B cell (primary cell): Measurements from ENCODE around the gene NBEA. TPM values are rescaled to one million over a fixed set of nuclear protein-coding genes. Genes with fewer than 3 reads are reported as not detected.

ENCODE experiments used
- ATAC-seq: fragments of 200-7000 bp; cut with Tn5 transposase; one replicate; pipeline ENCODE4 v1.10.0; 2021; ENCODE audit warnings: low read depth, mild to moderate bottlenecking, moderate number of reproducible peaks, moderate library complexity
- CTCF ChIA-PET: fragments of 350-600 bp; sonication (Branson Sonifier 250); formaldehyde crosslinking; loops from one replicate; lab custom pipeline; 2021; ENCODE audit warnings: antibody characterized with exemption, inconsistent platforms; lab: Charles Lee
- POLR2A ChIA-PET: fragments of 350-600 bp; sonication (Branson Sonifier 250); formaldehyde crosslinking; loops from one replicate; lab custom pipeline; 2021; ENCODE audit warnings: antibody characterized with exemption; lab: Charles Lee
- DNase-seq: peaks from one replicate; pipeline ENCODE4 v3.0.0; 2013
- H2AFZ ChIP-seq: 2 replicates; pipeline ENCODE4 v1.6.1; 2012; ENCODE audit warnings: mild to moderate bottlenecking, low read depth, low read length; ENCODE audit not compliant: insufficient read depth, poor library complexity, severe bottlenecking
- H3K27ac ChIP-seq, 2 donors: 1 replicate in 1 of 2; 2 replicates in 1 of 2; pipeline ENCODE4 v1.5.1; 2012 to 2013; ENCODE audit warnings: low read length in 2 of 2, mild to moderate bottlenecking in 2 of 2, moderate library complexity in 1 of 2
- H3K27me3 ChIP-seq, 4 experiments: fragments of 200-600 bp in 1 of 4; sonication (generic) in 1 of 4; replicated peaks in 1 of 4; 1 replicate in 2 of 4; 2 replicates in 2 of 4; pipeline versions ENCODE4 v1.6.1 to v1.7.0; 2013 to 2016; ENCODE audit warnings: low read length in 3 of 4, mild to moderate bottlenecking in 2 of 4, mixed read lengths in 1 of 4, moderate library complexity in 1 of 4; ENCODE audit not compliant: insufficient read depth in 4 of 4, control insufficient read depth in 3 of 4; ENCODE audit errors: control extremely low read depth in 1 of 4
- H3K36me3 ChIP-seq, 2 experiments: replicated peaks in 1 of 2; 1 replicate in 1 of 2; 2 replicates in 1 of 2; pipeline versions ENCODE4 v1.6.1 to v1.7.1; 2013; ENCODE audit warnings: low read length in 1 of 2; ENCODE audit not compliant: insufficient read depth in 2 of 2, control insufficient read depth in 1 of 2; ENCODE audit errors: control extremely low read depth in 1 of 2, extremely low read depth in 1 of 2
- H3K4me1 ChIP-seq, 2 donors: fragments of 200-600 bp in 1 of 2; sonication (generic) in 1 of 2; 1 replicate in 1 of 2; 2 replicates in 1 of 2; pipeline versions ENCODE4 v1.5.1 to v1.6.1; 2013 to 2017; ENCODE audit warnings: low read length in 2 of 2; ENCODE audit not compliant: control insufficient read depth in 2 of 2, insufficient read depth in 2 of 2
- H3K4me2 ChIP-seq: replicated peaks from 2 replicates; pipeline ENCODE3; 2012; ENCODE audit warnings: mild to moderate bottlenecking, low read depth, low read length; ENCODE audit not compliant: poor library complexity, severe bottlenecking
- H3K4me3 ChIP-seq, 5 experiments: fragments of 200-600 bp in 1 of 5; sonication (generic) in 1 of 5; 1 replicate in 3 of 5; 2 replicates in 2 of 5; pipeline versions ENCODE4 v1.5.1 to v1.7.0; 2011 to 2016; ENCODE audit warnings: low read length in 4 of 5, mild to moderate bottlenecking in 4 of 5, low read depth in 2 of 5, control low read depth in 1 of 5, moderate library complexity in 1 of 5; ENCODE audit not compliant: insufficient read depth in 1 of 5; ENCODE audit errors: control extremely low read depth in 1 of 5, extremely low read depth in 1 of 5
- H3K79me2 ChIP-seq: fragments of 200-600 bp; sonication (generic); one replicate; pipeline ENCODE4 v1.6.0; 2016; ENCODE audit warnings: low read length; ENCODE audit not compliant: control insufficient read depth, insufficient read depth
- H3K9ac ChIP-seq: fragments of 200-600 bp; sonication (generic); 2 replicates; pipeline ENCODE4 v1.6.1; 2017; ENCODE audit warnings: mild to moderate bottlenecking, low read length, moderate library complexity
- H3K9me3 ChIP-seq, 3 donors: one replicate each; pipeline versions ENCODE4 v1.6.1 to v1.7.1; 2013; ENCODE audit warnings: low read length in 2 of 3; ENCODE audit not compliant: control insufficient read depth in 2 of 3, insufficient read depth in 1 of 3; ENCODE audit errors: control extremely low read depth in 1 of 3
- H4K20me1 ChIP-seq: 2 replicates; pipeline ENCODE4 v1.6.0; 2012; ENCODE audit warnings: mild to moderate bottlenecking, low read length; ENCODE audit not compliant: insufficient read depth, control insufficient read depth, poor library complexity, severe bottlenecking
- H3K27ac Mint-ChIP-seq: one replicate; pipeline ENCODE4 v1.8.0; 2021; ENCODE audit warnings: mixed read lengths
- H3K27me3 Mint-ChIP-seq: one replicate; pipeline ENCODE4 v1.8.0; 2021; ENCODE audit warnings: mixed read lengths
- H3K4me1 Mint-ChIP-seq: one replicate; pipeline ENCODE4 v1.8.0; 2021; ENCODE audit warnings: mixed read lengths
- H3K4me3 Mint-ChIP-seq: one replicate; pipeline ENCODE4 v1.8.0; 2021; ENCODE audit warnings: mixed read lengths
- H3K9me3 Mint-ChIP-seq: one replicate; pipeline ENCODE4 v1.8.0; 2022; ENCODE audit warnings: mixed read lengths; ENCODE audit not compliant: insufficient read depth
- CTCF ChIP-seq: fragments of 200-600 bp; IDR thresholded peaks from one replicate; pipeline ENCODE4 v1.8.0; 2022; ENCODE audit warnings: antibody characterized with exemption, mild to moderate bottlenecking
- EZH2 ChIP-seq: IDR thresholded peaks from 2 replicates; pipeline ENCODE4 v1.6.1; 2012; ENCODE audit warnings: borderline replicate concordance, low read depth, mild to moderate bottlenecking, moderate library complexity, low read length; ENCODE audit not compliant: insufficient read depth, poor library complexity, severe bottlenecking
- WGBS: methylation state at CpG from one replicate; pipeline ENCODE4 v1.1.5; 2013; ENCODE audit warnings: missing lambda C conversion rate; ENCODE audit not compliant: insufficient coverage; 5-methylcytosine and 5-hydroxymethylcytosine counted together
- intact Hi-C: fragments of 100-400 bp; cut with micrococcal nuclease; formaldehyde crosslinking; loops from one replicate; pipeline ENCODE4 v1.10.0; 2022
- polyA plus RNA-seq: library from polyadenylated mRNA; depleted of rRNA; stranded (reverse); fragments of >200 nt; gene quantifications from 2 replicates; pipeline ENCODE4 v1.2.3, GENCODE V29; 2012
- total RNA-seq, 2 donors: library from RNA; stranded (reverse); fragments of 120-200 nt in 1 of 2; gene quantifications; 1 replicate in 1 of 2; 2 replicates in 1 of 2; pipeline versions ENCODE4 v1.2.3 to v1.2.4, GENCODE V29; 2013 to 2022

NBEA gene
- total and polyA plus RNA-seq, 2 donors (not counting 1 experiment from before 2014, with no cell fraction given): 1.5 to 10.7 TPM

GRCh38 chr13:35687336-35687735 lies 745.3 kb downstream of the NBEA start:
- POLR2A ChIA-PET: no interaction called here
- H3K79me2 ChIP-seq: no peaks in the 10 kb centered on the region
- no peak overlapping the region for H3K27ac ChIP-seq
- H3K4me3 ChIP-seq: no peak overlapping the region
- H4K20me1 ChIP-seq: no peaks in the 10 kb centered on the region
- CTCF ChIA-PET: no interaction called here
- no peaks in the 10 kb centered on the region for H3K27me3 Mint-ChIP-seq
- DNase-seq (no peak), ATAC-seq (no peak)
- H3K27ac Mint-ChIP-seq: no peak overlapping the region
- no peaks in the 10 kb centered on the region for H3K4me1 ChIP-seq
- 17% methylated on average over 1 of the region's 4 CpGs for WGBS
- H3K9ac ChIP-seq: no peak overlapping the region
- H3K27me3 ChIP-seq: no peaks in the 10 kb centered on the region
- no peaks in the 10 kb centered on the region for H3K9me3 Mint-ChIP-seq
- no peak overlapping the region for H2AFZ ChIP-seq
- intact Hi-C loops: no loop called here
- no peak overlapping the region for H3K4me3 Mint-ChIP-seq
- TF ChIP-seq CTCF: no peak
- no peak for TF ChIP-seq EZH2
- no peak overlapping the region for H3K4me2 ChIP-seq
- no peaks in the 10 kb centered on the region for H3K4me1 Mint-ChIP-seq
- no peaks in the 10 kb centered on the region for H3K36me3 ChIP-seq
- no peaks in the 10 kb centered on the region for H3K9me3 ChIP-seq

- Histone ChIP-seq H3K36me3 (no peaks in the 10 kb centered on the region), H3K4me2 (no peak overlapping the region), H3K27ac (no peak overlapping the region), H3K9ac (no peak overlapping the region), H4K20me1 (no peaks in the 10 kb centered on the region), H3K4me3 (no peak overlapping the region), H3K79me2 (no peaks in the 10 kb centered on the region), H2AFZ (no peak overlapping the region), H3K27me3 (no peaks in the 10 kb centered on the region), H3K9me3 (peaks cover 0 to 4% (median 0%) of the 10 kb centered on the region in 3 donors), H3K4me1 (no peaks in the 10 kb centered on the region)
- H3K27me3 Mint-ChIP-seq: no peaks in the 10 kb centered on the region
- no peaks in the 10 kb centered on the region for H3K9me3 Mint-ChIP-seq
- 76% methylated on average over 4 of the region's 8 CpGs for WGBS
- intact Hi-C loops: no loop called here
- ATAC-seq (no peak), DNase-seq (no peak)
- H3K4me3 Mint-ChIP-seq: no peak overlapping the region
- TF ChIP-seq EZH2 (no peak), CTCF (no peak)
- H3K27ac Mint-ChIP-seq: no peak overlapping the region
- CTCF ChIA-PET: no interaction called here
- POLR2A ChIA-PET: no interaction called here
- no peaks in the 10 kb centered on the region for H3K4me1 Mint-ChIP-seq
These were observed 748.6 kb downstream of the NBEA start for GRCh38 chr13:35690581-35691207.
